ENCODE data around the gene TNFAIP8L3. TPM values are rescaled to one million over a fixed set of nuclear protein-coding genes. Genes with fewer than 3 reads are reported as not detected.

The TNFAIP8L3 gene
- total RNA-seq, 1 donor from 2014 or later, result 7.4 TPM

GRCh38 chr15:51117270-51117669 is 22.6 kb upstream of the TNFAIP8L3 start:
- DNase-seq (ENCODE audit: low spot score), result no peak

GRCh38 chr15:51114437-51115119 is 19.9 kb upstream of the TNFAIP8L3 start:
- no peak for DNase-seq (ENCODE audit: low spot score)

GRCh38 chr15:51112078-51112477 is 17.4 kb upstream of the TNFAIP8L3 start:
- no peak for DNase-seq (ENCODE audit: low spot score)

- no peak for DNase-seq (ENCODE audit: low spot score)
These were observed 16.4 kb upstream of the TNFAIP8L3 start for GRCh38 chr15:51111061-51111460.

GRCh38 chr15:51110171-51110570 is 15.5 kb upstream of the TNFAIP8L3 start:
- no peak for DNase-seq (ENCODE audit: low spot score)

- no peak for DNase-seq (ENCODE audit: low spot score)
These were observed 14.3 kb upstream of the TNFAIP8L3 start for GRCh38 chr15:51108933-51109550.

- DNase-seq (ENCODE audit: low spot score), result no peak
These were observed 12.9 kb upstream of the TNFAIP8L3 start for GRCh38 chr15:51107612-51108011.

- no peak for DNase-seq (ENCODE audit: low spot score)
These were observed 11.8 kb upstream of the TNFAIP8L3 start for GRCh38 chr15:51106481-51106880.

GRCh38 chr15:51105430-51106016 is 10.8 kb upstream of the TNFAIP8L3 start:
- DNase-seq (ENCODE audit: low spot score), result no peak

- no peak for DNase-seq (ENCODE audit: low spot score)
These were observed 9.8 kb upstream of the TNFAIP8L3 start for GRCh38 chr15:51104512-51104911.

- DNase-seq (ENCODE audit: low spot score), result no peak
These were observed 8.6 kb upstream of the TNFAIP8L3 start for GRCh38 chr15:51103330-51103729.

- DNase-seq (ENCODE audit: low spot score), result no peak
These were observed 6.2 kb upstream of the TNFAIP8L3 start for GRCh38 chr15:51100785-51101489.

GRCh38 chr15:51099185-51099584 is 4.5 kb upstream of the TNFAIP8L3 start:
- DNase-seq (ENCODE audit: low spot score), result no peak

- no peak for DNase-seq (ENCODE audit: low spot score)
These were observed 3.6 kb upstream of the TNFAIP8L3 start for GRCh38 chr15:51098331-51098619.

- no peak for DNase-seq (ENCODE audit: low spot score)
These were observed 3.0 kb upstream of the TNFAIP8L3 start for GRCh38 chr15:51097553-51098330.

GRCh38 chr15:51096976-51097375 is 2.3 kb upstream of the TNFAIP8L3 start:
- no peak for DNase-seq (ENCODE audit: low spot score)

GRCh38 chr15:51095681-51096331 is 1.1 kb upstream of the TNFAIP8L3 start:
- DNase-seq (ENCODE audit: low spot score), result no peak

GRCh38 chr15:51093839-51094605 is 684 bp downstream of the TNFAIP8L3 start:
- DNase-seq (ENCODE audit: low spot score), result no peak

GRCh38 chr15:51093488-51093838 is 1.2 kb downstream of the TNFAIP8L3 start:
- no peak for DNase-seq (ENCODE audit: low spot score)

GRCh38 chr15:51092480-51093040 is 2.1 kb downstream of the TNFAIP8L3 start:
- no peak for DNase-seq (ENCODE audit: low spot score)
